Measurements from ENCODE around the gene MIA2.

Gene MIA2

DNA sequence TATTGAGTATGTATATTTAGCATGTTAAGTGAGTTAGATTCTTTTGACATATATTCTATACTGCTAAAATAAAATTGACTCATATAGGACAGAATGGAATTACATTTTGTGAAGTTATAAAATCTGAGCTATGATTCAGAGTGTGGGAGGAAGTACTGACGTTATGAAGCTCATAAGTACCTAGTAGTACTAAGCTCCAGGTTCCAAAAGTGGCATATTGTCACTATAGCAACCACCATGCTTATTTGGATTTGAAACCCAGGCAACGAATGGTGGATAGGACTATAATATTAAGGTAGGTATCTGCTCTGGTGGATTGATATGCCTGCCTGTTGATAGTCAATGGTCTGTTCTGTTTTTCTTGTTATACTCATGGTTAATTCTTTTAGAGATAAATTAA lies 200.7 kb downstream of the MIA2 start:
- H2BK5ac ChIP-seq (ENCODE audit: low read depth, low read length, poor library complexity, severe bottlenecking): no peak overlapping the region
- H3K14ac ChIP-seq (ENCODE audit: low read length in 2 of 2): no peak overlapping the region
- no peak overlapping the region for H3K23ac ChIP-seq (ENCODE audit: low read length in 2 of 2)
- no peak overlapping the region for H3K27ac ChIP-seq (ENCODE audit: low read length, poor library complexity, severe bottlenecking)
- H3K4me1 ChIP-seq (ENCODE audit: control insufficient read depth, insufficient read depth, low read depth, low read length): peaks cover 2% of the 10 kb centered on the region
- no peak overlapping the region for H2AFZ ChIP-seq (ENCODE audit: low read depth, low read length)
- WGBS: 100% methylated on average over 2 of the region's 2 CpGs
- H3K9me3 ChIP-seq (ENCODE audit: control insufficient read depth, low read length): no peaks in the 10 kb centered on the region
- H3K4me2 ChIP-seq (ENCODE audit: low read length, poor library complexity, severe bottlenecking): no peak overlapping the region
- no peaks in the 10 kb centered on the region for H3K27me3 ChIP-seq (ENCODE audit: control insufficient read depth in 1 of 2, insufficient read depth in 1 of 2, low read length in 2 of 2)
- no peak overlapping the region for H3K4me3 ChIP-seq (ENCODE audit: insufficient read depth in 1 of 2, low read depth in 1 of 2, low read length in 2 of 2)
- H2BK120ac ChIP-seq (ENCODE audit: low read depth, low read length): no peak overlapping the region
- no peaks in the 10 kb centered on the region for H3K36me3 ChIP-seq (ENCODE audit: control insufficient read depth in 1 of 2, insufficient read depth in 2 of 2, low read depth in 1 of 2, low read length in 2 of 2)
- no peak overlapping the region for H2AK5ac ChIP-seq (ENCODE audit: low read length, severe bottlenecking)
- no peak overlapping the region for H2BK15ac ChIP-seq (ENCODE audit: low read depth, poor library complexity, severe bottlenecking)
- no peak overlapping the region for H3K9ac ChIP-seq (ENCODE audit: low read length)
- no peak overlapping the region for H3K18ac ChIP-seq (ENCODE audit: low read depth in 1 of 2, low read length in 2 of 2)
- DNase-seq: no peak
- peaks cover 8% of the 10 kb centered on the region for H3K79me1 ChIP-seq (replicated peaks; ENCODE audit: low read length, poor library complexity, severe bottlenecking)
- H2BK12ac ChIP-seq (ENCODE audit: low read length in 2 of 2): no peak overlapping the region
- no peak overlapping the region for H4K91ac ChIP-seq (ENCODE audit: low read length)
- no peak overlapping the region for H3K4ac ChIP-seq (ENCODE audit: low read depth in 1 of 2, low read length in 2 of 2)
- H4K8ac ChIP-seq (ENCODE audit: low read length): no peak overlapping the region

DNA sequence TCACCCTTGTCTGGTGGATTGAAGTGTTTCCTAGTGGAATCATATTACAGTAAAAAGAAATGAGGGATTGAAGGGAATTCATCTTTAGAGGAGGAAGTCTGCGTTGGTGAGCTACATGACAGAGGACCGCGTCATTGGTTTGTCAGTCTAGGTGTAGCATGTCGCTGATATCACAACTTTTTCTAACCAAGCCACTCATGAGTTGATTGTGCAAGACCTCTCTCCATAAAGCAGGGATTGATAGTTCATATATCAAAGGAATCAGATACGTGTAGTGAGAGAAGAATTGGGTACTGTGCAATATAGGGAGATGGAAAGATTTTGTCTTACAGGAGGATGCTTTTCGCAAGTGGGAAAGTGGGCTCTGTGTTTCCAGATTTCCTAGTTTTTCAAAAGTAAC lies 201.5 kb downstream of the MIA2 start:
- H3K23ac ChIP-seq (ENCODE audit: low read length in 2 of 2): no peak overlapping the region
- peaks cover 6% of the 10 kb centered on the region for H3K79me1 ChIP-seq (replicated peaks; ENCODE audit: low read length, poor library complexity, severe bottlenecking)
- H2BK12ac ChIP-seq (ENCODE audit: low read length in 2 of 2): no peak overlapping the region
- no peak overlapping the region for H3K4ac ChIP-seq (ENCODE audit: low read depth in 1 of 2, low read length in 2 of 2)
- H2AK5ac ChIP-seq (ENCODE audit: low read length, severe bottlenecking): no peak overlapping the region
- H3K4me2 ChIP-seq (ENCODE audit: low read length, poor library complexity, severe bottlenecking): no peak overlapping the region
- H3K27me3 ChIP-seq (ENCODE audit: control insufficient read depth in 1 of 2, insufficient read depth in 1 of 2, low read length in 2 of 2): no peaks in the 10 kb centered on the region
- no peak overlapping the region for H3K9ac ChIP-seq (ENCODE audit: low read length)
- no peak overlapping the region for H3K27ac ChIP-seq (ENCODE audit: low read length, poor library complexity, severe bottlenecking)
- no peak overlapping the region for H3K4me3 ChIP-seq (ENCODE audit: insufficient read depth in 1 of 2, low read depth in 1 of 2, low read length in 2 of 2)
- H3K18ac ChIP-seq (ENCODE audit: low read depth in 1 of 2, low read length in 2 of 2): no peak overlapping the region
- no peak overlapping the region for H4K91ac ChIP-seq (ENCODE audit: low read length)
- H2BK5ac ChIP-seq (ENCODE audit: low read depth, low read length, poor library complexity, severe bottlenecking): no peak overlapping the region
- H2AFZ ChIP-seq (ENCODE audit: low read depth, low read length): no peak overlapping the region
- peaks cover 2% of the 10 kb centered on the region for H3K4me1 ChIP-seq (ENCODE audit: control insufficient read depth, insufficient read depth, low read depth, low read length)
- no peak for DNase-seq
- H4K8ac ChIP-seq (ENCODE audit: low read length): no peak overlapping the region
- no peak overlapping the region for H3K14ac ChIP-seq (ENCODE audit: low read length in 2 of 2)
- H3K36me3 ChIP-seq (ENCODE audit: control insufficient read depth in 1 of 2, insufficient read depth in 2 of 2, low read depth in 1 of 2, low read length in 2 of 2): no peaks in the 10 kb centered on the region
- no peak overlapping the region for H2BK15ac ChIP-seq (ENCODE audit: low read depth, poor library complexity, severe bottlenecking)
- no peak overlapping the region for H2BK120ac ChIP-seq (ENCODE audit: low read depth, low read length)
- WGBS: 94% methylated on average over 5 of the region's 6 CpGs
- H3K9me3 ChIP-seq (ENCODE audit: control insufficient read depth, low read length): no peaks in the 10 kb centered on the region
